ENCODE measurements around the gene EDNRA.

Gene EDNRA

DNA sequence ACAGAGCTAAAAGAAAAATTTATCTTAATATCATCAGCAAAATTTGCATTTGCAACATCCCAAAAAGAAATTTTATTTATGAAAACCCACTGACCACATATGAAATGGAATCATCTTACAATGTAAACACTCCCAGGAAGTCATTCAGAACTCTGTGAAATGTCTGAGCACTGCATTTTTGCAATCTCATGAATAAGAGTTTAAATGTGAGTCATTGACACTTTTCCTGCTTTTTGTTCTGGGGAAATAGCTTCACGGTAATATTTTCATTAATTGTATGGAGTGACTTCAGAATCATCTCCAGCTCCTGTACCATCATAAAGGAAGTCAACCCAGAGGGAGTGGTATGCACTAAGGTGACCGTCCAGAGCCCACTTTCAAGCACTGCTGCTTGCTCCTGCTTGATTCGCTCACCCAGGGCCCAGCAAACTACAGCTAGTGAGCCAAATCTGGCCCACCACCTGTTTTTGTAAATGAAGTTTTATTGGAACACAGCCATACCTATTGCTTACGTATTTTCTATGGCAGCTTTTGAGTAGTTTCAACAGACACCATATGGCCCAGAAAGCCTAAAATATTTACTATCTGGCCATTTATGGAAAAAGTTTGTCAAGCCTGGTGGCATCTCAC lies 17.2 kb downstream of the EDNRA start:
- DNase-seq: no peak

DNA sequence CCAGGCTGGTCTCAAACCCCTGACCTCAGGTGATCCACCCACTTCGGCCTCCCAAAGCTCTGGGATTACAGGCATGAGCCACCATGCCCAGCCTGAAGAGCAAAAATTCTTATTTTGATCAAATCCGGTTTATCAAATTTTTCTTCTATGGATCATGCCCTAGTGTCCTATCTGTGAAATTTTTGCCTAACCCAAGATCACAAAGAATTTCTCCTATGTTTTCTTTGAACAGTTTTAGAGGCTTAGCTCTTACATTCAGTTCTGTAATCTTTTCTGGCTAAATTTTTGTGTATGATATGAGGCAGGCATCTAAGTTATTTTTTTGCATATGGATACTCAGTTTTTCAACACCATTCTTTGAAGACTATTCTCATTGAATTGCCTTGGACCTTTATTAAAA lies 27.4 kb downstream of the EDNRA start:
- DNase-seq: no peak

DNA sequence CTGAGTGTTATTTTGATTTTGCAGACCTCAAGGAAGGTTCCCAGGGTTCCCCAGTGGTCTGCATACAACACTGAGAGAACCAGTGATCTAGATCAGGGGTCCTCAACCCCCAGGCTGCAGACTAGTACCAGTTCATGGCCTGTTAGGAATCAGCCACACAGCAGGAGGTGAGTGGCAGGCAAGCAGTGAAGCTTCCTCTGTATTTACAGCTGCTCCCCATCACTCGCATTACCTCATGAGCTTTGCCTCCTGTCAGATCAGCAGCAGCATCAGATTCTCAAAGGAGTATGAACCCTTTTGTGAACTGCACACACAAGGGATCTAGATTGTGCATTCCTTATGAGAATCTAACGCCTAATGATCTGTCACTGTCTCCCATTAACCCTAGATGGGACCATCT lies 28.5 kb downstream of the EDNRA start:
- no peak for DNase-seq

DNA sequence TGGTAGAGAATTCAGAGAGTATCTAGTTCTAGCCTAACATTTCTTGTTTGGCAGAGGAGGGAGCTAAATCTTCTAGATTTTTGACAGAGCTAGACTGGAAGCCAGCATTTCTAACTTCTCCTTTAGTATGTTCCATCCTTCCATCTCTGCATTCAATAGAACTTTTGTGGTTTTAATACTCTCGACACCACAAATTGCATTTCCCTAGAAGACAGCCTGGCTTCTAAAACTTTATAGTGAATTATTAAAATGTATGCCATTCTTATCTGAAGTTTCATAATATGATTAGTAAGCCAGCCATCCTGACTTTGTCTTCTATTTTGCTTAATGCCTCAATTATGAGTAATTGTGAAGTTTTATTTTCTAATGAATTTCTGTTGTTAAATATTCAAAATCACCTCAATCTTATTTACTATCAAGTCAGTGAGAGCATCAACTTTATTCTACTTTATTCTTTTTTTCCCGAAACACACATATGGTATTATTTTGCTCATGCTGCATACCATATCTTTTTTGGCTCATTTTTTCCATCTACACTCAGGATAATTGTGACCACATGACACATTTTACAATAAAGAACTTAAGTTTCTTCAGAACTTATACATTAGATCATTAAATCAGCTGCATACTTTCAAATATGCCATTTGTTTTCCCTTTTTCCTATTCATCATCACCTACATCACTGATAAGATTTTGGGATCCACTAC lies 30.2 kb downstream of the EDNRA start:
- DNase-seq: no peak

DNA sequence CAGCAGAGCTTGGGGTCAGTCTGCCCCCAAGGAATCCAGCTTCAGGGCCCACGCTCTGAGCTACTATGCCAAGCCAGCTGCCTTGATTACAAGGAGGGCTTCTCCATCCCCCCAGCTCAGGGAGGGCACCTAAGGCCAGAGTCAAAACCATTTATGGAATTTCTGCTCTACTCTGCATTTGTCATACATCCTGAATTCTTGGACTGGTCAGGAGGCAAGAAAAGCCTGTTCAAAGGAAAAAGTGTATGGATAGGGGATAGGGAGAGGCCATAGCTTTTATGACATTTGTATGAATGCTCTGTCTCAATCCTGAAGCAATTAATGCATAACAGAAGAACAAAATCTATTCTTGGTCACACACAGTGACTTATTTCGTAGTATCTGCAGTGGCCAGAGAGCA lies 32.2 kb downstream of the EDNRA start:
- DNase-seq: no peak

DNA sequence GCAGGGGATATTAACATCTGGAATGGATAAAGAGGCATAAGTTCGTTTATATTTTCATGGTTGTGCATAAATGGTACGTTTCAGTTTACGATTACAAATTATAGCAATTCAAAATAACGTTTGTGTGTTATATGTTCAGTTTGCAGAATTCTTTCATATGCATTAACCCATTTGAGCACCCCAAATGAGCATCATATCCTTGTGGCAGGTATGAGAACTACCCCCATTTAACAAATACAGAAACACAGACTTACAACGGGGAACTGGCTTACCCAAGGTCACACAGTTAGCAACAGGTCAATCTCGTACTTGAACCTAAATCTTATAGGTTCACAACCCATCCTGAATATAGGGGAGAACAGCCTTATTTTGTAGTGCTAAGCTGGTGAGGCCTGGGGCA lies 33.1 kb downstream of the EDNRA start:
- no peak for DNase-seq

DNA sequence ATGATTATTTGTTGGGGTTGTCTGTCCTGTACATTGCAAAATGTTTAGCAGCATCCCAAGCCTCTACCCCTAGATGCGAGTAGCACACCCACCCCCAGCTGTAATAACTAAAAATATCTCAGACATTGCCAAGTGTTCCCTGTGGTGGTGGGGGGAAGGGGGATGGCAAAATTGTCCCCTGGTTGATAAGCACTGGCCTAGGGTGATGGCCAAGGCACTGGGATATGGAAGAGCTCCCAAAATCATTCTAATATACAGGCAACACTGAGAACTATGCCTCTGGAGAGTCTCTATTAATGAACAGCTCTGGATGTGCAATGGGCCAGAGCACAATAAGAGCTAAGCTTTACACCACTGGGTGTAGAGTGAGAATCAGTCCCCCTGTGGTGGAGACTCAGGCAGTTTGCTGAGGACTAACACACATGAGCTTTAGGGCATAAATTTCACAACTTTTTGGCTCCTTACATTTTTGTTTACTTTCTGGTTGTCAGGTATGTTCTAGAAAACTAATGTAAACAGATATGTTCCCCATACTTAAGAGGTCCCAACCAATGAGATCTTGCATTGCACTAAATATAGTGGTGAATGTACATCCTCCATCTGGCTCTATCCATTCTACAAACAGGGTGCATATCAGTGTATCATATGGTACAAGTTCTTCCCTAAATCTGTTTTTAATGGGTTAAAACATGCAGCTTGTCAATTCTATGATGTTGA lies 34.5 kb downstream of the EDNRA start:
- no peak for DNase-seq

DNA sequence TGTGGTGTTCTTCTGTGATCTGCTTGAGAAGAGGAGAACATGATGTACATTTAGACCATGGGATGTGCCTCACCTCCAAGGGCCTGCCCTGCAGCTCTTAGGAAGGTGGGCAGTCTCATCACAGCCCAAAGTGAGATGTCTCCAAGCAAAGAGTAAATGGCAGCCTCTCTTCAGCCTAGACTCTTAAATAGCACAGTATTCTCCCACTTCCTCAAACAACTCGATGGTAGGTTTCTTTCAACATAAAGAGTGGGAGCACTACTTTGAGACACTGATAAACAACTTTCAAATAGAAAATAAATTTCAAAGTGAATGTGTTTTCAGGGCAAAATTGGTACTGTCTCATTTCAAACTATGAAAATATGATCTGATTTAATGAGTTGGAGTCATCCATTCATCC lies 35.2 kb downstream of the EDNRA start:
- DNase-seq: no peak

DNA sequence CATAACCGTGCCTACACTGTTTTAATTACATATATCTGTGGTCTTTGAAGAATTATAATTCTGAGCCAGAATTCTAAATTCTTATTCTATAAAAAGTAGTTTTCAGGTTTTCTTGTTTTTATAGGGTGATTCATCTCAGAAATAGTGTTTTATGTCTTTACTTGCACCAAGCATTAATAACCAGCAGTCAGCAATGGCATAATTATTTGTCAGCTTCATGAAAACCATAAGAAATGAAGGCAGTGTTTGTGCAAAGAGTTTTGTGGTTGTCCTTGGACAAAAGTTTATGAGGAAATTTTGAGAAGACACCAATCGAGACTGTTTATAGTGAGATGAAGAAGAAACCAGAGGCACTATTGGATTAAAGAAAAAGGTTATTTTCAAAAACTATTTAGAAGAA lies 37.2 kb downstream of the EDNRA start:
- no peak for DNase-seq

DNA sequence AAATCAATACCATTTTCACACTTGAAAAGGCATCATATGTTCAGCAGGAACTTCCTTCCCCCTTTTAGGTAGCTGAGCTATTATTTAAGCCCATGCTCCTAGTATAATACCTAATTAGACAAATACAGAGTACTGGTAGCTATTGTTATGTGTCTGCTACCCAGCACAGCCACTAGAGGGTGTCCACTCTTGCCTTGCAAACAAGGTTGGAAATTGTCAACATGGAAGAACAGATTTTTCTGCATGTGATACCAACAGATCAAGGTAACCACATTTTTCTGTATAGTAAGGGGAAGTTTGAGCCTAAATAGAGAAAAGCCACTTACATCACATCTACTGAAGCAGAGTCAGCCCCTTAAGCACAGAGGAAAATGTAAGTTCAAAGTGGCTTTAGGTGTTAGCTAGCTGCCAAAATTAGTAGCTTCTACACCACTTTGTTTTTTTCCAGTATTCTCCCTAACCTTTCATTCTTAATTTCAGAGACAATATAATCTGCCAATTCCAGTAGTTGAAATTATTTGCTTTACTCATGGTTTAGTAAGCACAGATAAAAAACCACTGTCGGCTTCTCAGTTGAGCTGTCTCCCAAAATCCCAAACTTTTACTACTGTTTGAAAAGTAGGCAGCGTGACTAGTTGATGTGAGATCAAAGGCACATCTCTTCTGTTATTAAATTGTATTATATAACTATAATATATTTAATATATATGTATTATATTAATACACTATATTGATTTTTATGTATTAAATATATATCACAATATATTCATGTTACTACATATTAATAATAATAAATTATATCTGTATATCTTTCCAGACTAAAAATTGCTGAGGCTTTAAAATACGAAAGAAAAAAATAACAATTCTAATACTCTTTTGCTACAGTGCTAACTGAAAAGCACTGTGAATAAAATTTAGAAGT lies 38.2 kb downstream of the EDNRA start:
- no peak for DNase-seq

DNA sequence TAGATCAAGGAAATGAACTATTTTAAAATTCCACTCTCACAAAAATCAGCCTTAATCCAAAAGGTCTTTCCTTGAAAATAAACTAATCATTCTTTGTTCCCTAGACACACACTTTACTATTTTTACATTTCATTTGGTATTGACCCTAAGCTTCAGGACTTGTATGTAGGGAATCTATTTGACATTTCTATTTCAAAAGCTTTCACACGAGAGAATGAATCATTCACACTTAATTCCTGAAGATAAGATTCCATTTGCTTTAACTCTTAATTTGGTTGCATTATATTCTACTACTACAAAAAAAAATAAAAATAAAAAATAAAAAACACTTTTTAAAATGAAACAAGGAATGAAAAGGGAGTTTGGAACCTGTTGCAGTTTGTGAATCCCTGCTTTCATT lies 43.7 kb downstream of the EDNRA start:
- DNase-seq: no peak

DNA sequence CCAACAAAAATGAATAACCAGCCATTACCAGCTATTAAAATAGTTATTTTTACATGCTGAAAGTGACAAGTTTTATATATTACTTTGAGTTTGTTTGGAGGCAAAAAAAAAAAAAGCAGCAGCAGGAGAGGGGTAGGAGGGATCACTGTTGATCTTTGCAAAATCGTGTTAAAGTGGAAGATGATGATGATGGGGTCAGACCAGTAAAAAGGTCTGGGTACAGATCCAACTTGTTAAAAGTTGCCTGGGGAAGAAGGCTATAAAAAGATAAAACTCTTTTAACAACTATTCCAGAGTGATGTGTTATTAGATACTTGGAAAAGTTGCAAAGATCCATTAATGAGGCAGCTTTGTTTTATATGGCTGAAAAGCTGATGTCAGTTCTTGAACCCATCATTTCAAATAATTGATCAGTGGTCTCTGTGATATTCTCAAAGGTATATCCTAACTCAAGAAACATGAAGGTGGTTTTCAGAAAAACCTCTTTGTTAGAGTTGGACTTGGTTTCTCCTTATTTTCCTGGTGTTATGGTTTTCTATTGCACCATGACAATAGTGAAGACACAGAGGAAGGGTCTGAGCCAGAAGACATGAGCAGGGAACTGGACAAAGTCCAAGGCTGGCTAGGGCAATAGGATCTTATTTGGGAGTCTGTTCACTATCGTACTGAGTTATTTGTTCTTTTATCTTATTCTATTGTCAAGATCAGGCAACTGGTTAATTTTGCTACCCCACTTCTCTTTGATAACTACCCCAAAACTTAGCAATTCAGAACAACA lies 44.8 kb downstream of the EDNRA start:
- no peak for DNase-seq

DNA sequence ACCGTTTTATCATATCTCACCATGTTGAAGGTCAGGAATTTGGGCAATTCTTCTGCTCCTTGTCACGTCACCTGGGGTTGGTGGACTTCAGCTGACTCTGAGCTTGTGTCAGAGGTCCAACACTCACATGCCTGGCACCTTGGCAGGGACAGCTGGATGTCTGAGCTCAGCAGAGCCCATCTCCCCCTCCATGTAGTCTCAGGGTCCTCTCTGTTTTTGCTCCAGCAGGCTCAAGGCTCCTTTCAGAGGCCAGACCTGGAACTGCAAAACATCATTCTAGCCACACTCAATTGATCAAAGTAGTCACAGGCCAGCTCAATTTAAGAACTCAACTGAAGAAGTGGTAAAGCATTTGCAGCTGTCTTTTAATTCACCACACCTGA lies 45.4 kb downstream of the EDNRA start:
- DNase-seq: no peak

DNA sequence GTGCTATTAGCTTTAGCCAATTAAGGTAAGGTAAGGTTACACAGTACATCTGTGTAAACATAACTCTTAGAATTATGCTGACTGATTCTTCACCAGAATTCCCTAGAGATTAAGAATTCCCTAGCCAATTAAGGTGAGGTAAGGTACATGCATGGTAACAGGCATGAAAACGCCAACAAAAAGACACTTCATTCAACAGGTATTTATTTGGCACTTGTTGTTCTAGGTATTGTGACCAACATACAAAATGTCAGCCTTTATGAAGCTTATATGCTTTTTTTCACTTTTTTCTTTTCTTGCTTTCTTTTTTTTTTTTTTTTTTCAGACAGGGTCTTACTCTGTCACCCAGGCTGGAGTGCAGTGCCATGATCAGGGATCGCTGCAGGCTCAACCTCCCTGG lies 47.2 kb downstream of the EDNRA start:
- no peak for DNase-seq

DNA sequence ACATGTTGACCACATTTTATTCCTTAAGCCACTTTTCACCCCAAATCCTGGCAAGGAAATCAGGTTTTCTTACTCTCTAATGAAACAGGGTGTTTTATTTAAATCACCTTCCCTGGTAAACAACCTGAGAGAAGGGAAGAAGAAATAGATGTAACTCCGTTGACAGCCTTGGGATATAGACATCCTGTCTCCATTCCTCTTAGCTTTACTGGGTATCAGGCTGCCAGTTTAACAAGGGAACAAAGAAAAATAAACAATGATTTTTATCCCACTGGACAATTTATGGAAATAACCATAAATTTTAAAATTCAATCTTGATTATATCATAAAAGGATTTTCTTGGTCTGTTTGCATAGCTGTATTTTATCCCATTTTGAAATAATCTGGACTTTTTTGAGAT lies 49.2 kb downstream of the EDNRA start:
- DNase-seq: no peak

DNA sequence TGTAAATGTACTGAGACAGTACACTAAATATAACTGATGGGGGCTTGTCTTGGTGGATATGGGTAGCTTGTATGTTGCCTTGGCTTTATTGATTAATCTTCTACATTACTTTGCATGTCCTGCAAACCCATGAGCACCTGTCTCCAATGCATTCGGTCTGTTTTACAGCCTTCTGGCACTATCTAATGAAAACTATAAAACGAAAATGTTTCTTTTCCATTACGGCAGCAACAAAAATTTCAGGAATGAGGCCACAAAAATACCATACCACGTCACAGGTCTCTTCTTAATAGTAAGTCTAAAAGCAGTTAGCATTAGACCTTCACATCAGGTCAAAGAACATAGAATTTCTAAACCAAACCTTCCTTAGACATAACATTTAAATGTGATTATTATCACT lies 49.8 kb downstream of the EDNRA start:
- DNase-seq: no peak

DNA sequence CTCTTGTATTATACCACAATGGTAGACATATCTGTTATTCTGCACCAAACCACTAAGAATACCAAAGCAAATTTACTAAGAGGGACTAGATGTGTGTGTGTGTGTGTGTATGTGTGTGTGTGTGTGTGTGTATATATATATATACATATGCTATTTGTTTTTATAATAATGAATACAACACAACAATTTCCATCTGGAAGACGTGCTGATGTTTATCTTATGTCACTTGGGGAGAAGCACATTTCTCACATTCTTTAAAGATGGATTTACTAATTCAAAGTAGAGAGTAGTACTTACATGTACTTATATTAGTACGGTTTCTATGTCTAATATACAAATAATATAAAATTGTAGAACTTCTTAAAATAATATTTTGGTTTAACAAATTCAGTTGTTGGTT lies 52.0 kb downstream of the EDNRA start:
- no peak for DNase-seq

DNA sequence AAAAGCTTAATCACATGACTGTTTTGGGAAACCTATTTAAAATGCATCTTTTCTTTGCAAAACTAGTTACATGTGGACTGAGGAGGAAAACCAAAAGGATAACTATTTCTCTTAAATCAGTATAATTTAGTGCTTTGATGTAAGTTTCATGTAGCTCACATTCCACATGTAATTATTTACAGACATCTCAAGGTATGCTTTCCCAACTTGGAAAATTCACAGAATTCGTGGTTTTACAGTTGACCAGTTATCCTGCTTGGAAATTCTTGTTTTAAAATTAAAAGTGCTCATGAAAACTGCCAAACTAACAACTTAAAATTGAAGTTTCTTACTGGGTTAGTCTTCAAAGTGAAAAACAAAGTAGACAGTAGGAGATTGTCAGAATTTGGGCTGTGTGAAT lies 52.4 kb downstream of the EDNRA start:
- DNase-seq: no peak

DNA sequence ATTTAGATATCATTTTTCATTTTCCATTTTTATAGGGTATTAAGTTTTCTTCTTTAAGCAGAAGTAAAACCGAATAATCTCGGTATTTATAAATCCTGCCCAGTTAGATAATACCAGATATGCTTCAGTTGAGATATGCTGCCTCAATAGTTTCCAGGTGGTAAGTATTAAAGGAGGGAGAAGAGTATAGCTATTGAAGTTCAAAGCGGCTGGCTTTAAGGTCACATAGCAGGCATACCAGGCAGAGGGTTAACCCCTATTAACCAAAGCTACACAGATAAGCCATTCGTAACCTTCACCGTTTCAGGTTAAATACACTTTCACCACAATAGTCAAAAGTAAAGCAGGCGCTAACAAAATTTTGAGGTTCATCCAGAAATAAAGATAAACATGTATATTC lies 54.2 kb downstream of the EDNRA start:
- no peak for DNase-seq

DNA sequence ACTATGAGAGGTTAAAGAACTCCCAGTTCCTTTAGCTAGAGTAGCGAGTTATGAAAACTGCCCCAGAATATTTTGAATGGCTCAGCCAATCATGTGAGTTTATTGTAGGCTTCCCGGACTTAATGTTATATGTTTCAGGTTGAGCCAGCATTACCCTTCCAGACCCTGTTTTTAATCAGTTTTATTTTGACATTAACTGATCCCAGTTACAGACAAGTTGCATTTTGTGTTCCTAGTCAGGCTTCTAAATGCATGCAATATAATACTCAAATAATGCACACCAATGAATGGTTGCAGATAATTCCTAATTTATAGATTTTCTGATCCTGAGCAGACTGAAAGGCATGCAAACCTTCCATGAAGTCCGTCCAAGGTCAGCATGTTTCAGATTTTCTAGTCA lies 57.8 kb downstream of the EDNRA start:
- DNase-seq: no peak

DNA sequence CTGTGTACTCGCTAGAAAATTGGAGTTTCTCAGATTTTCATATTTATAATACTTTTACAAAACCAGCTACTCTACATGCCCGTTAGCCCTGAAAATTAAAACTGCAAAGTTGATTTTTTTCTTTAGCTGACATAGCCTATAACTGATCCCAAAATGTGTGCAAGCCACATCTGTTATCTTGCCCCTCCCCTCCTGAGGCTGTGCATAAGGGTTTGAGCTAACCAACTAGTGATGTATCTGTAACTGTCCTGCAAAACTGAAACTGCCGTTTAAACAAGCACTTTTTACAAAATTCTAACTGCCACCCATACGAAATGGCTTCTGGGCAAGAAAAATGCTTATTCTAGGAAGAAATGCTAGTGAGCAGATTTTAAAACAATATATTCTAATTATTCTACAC lies 59.1 kb downstream of the EDNRA start:
- DNase-seq: no peak

DNA sequence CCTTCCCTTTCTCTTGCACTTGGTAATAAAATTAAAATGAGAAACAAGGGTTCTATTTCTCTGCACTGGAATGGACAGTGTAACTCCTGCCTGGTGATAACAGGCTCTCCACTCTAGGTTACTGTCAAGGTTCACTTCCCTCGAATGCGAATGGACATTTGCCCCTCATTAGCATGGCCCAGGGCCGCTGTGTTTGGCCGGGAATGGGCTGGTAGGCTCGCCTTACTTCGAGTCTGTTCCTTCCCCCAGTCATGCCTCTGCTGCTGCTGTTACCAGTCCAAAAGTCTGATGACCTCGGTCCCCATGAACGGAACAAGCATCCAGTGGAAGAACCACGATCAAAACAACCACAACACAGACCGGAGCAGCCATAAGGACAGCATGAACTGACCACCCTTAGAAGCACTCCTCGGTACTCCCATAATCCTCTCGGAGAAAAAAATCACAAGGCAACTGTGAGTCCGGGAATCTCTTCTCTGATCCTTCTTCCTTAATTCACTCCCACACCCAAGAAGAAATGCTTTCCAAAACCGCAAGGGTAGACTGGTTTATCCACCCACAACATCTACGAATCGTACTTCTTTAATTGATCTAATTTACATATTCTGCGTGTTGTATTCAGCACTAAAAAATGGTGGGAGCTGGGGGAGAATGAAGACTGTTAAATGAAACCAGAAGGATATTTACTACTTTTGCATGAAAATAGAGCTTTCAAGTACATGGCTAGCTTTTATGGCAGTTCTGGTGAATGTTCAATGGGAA lies 61.5 kb downstream of the EDNRA start:
- no peak for DNase-seq
